B cell (primary cell): ENCODE data around the gene CCDC126.

Experiments used
- CTCF ChIP-seq: fragments of 200-600 bp; IDR thresholded peaks from one replicate; pipeline ENCODE4 v1.8.0; 2022; ENCODE audit warnings: antibody characterized with exemption, mild to moderate bottlenecking
- EZH2 ChIP-seq: IDR thresholded peaks from 2 replicates; pipeline ENCODE4 v1.6.1; 2012; ENCODE audit warnings: borderline replicate concordance, low read depth, mild to moderate bottlenecking, moderate library complexity, low read length; ENCODE audit not compliant: insufficient read depth, poor library complexity, severe bottlenecking

GRCh38 chr7:23661385-23661784 lies 64.2 kb downstream of the CCDC126 start:
- TF ChIP-seq EZH2 (no peak), CTCF (no peak)
